ENCODE data around the gene CASP7. TPM values are rescaled to one million over a fixed set of nuclear protein-coding genes. Genes with fewer than 3 reads are reported as not detected.

The CASP7 gene
- polyA plus RNA-seq, 1 donor from 2014 or later, result 0.77 TPM

- TF ChIP-seq REST (IDR thresholded peaks at IDR 0.05; ENCODE audit: borderline replicate concordance), result no peak
- TF ChIP-seq SMC3 (conservative IDR thresholded peaks at IDR 0.05; ENCODE audit: poor library complexity), result no peak
- no peak for TF ChIP-seq POLR2AphosphoS5 (IDR thresholded peaks at IDR 0.05)
- no peak for TF ChIP-seq EP300 (conservative IDR thresholded peaks at IDR 0.05; ENCODE audit: poor library complexity, severe bottlenecking)
- no peak for TF ChIP-seq CTCF (IDR thresholded peaks at IDR 0.05; ENCODE audit: poor library complexity, severe bottlenecking)
- TF ChIP-seq EZH2 (IDR thresholded peaks at IDR 0.05; ENCODE audit: borderline replicate concordance, insufficient read depth, low read length, poor library complexity, severe bottlenecking), result no peak
- no peak for TF ChIP-seq MXI1 (conservative IDR thresholded peaks at IDR 0.05; ENCODE audit: poor library complexity, severe bottlenecking)
- no peak for TF ChIP-seq RAD21 (conservative IDR thresholded peaks at IDR 0.05)
- TF ChIP-seq TAF1 (IDR thresholded peaks at IDR 0.05; ENCODE audit: low read depth), result no peak
- no peak overlapping the region for H3K4me3 ChIP-seq (ENCODE audit: low read length)
- H3K36me3 ChIP-seq (ENCODE audit: insufficient read depth, low read length), result no peaks in the 10 kb centered on the region
- H3K79me2 ChIP-seq (replicated peaks; ENCODE audit: insufficient read depth, low read length), result no peaks in the 10 kb centered on the region
- no peak overlapping the region for H3K27ac ChIP-seq (ENCODE audit: low read length)
- no peak overlapping the region for H2AFZ ChIP-seq (ENCODE audit: low read depth, low read length)
- H3K4me2 ChIP-seq (ENCODE audit: low read length), result no peak overlapping the region
- H3K9me3 ChIP-seq (ENCODE audit: low read length), result no peaks in the 10 kb centered on the region
- no peaks in the 10 kb centered on the region for H3F3A ChIP-seq (ENCODE audit: insufficient read depth, low read length, poor library complexity, severe bottlenecking)
- H3K27me3 ChIP-seq (ENCODE audit: insufficient read depth, low read depth, low read length), result no peaks in the 10 kb centered on the region
- H3K9ac ChIP-seq (ENCODE audit: low read length), result no peak overlapping the region
- H3K9me2 ChIP-seq (ENCODE audit: insufficient read depth, low read length), result no peaks in the 10 kb centered on the region
- H4K20me1 ChIP-seq (ENCODE audit: insufficient read depth), result no peaks in the 10 kb centered on the region
These were observed 32.3 kb downstream of the CASP7 start for GRCh38 chr10:113712024-113712423.

- Histone ChIP-seq H3K36me3 (ENCODE audit: insufficient read depth, low read length) (no peaks in the 10 kb centered on the region), H3K27ac (ENCODE audit: low read length) (no peak overlapping the region), H3K27me3 (ENCODE audit: insufficient read depth, low read depth, low read length) (no peaks in the 10 kb centered on the region), H3K9me3 (ENCODE audit: low read length) (no peaks in the 10 kb centered on the region), H3F3A (ENCODE audit: insufficient read depth, low read length, poor library complexity, severe bottlenecking) (no peaks in the 10 kb centered on the region), H3K4me2 (ENCODE audit: low read length) (no peak overlapping the region), H3K9me2 (ENCODE audit: insufficient read depth, low read length) (no peaks in the 10 kb centered on the region), H2AFZ (ENCODE audit: low read depth, low read length) (no peak overlapping the region), H3K79me2 (replicated peaks; ENCODE audit: insufficient read depth, low read length) (no peaks in the 10 kb centered on the region), H4K20me1 (ENCODE audit: insufficient read depth) (no peaks in the 10 kb centered on the region), H3K4me3 (ENCODE audit: low read length) (no peak overlapping the region), H3K9ac (ENCODE audit: low read length) (no peak overlapping the region)
- TF ChIP-seq EP300 (conservative IDR thresholded peaks at IDR 0.05; ENCODE audit: poor library complexity, severe bottlenecking), result no peak
These were observed 33.3 kb downstream of the CASP7 start for GRCh38 chr10:113712755-113713639.
